ENCODE measurements around the gene DHRS4L2. TPM values are rescaled to one million over a fixed set of nuclear protein-coding genes. Genes with fewer than 3 reads are reported as not detected.

The DHRS4L2 gene
- polyA plus RNA-seq, 1 donor (not counting 4 experiments of a cell fraction or from before 2014, with no cell fraction given): 18.1 TPM

DNA sequence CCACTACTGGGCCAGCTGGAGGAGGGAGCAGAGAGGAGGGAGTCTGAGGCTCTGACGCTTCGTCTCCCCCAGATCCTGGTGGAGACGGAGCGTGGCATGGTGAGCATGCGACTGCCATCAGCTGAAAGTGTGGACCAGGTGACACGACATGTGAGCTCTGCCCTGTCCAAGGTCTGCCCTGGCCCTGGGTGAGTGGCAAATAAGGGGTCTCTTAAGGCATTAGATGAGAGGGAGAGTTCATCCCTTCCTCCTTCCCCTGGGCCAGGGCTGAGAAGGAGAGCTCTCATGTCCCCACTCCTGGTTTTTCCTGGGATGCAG, 65.6 kb downstream of the DHRS4L2 start:
- DNase-seq (ENCODE audit: low read depth, low spot score) (no peak), FAIRE-seq (no peak)
- Histone ChIP-seq H3K36me3 (ENCODE audit: control insufficient read depth in 2 of 2, extremely low read depth in 1 of 2, insufficient read depth in 2 of 2, low read length in 2 of 2) (no peaks in the 10 kb centered on the region), H3K4me3 (ENCODE audit: control insufficient read depth in 2 of 3, extremely low read depth in 1 of 3, insufficient read depth in 2 of 3, low read depth in 1 of 3, low read length in 3 of 3) (no peak overlapping the region), H3K9me1 (ENCODE audit: control insufficient read depth, extremely low read depth, insufficient read depth, low read length) (no peaks in the 10 kb centered on the region), H4K20me1 (ENCODE audit: control insufficient read depth, extremely low read depth, insufficient read depth, low read length) (no peaks in the 10 kb centered on the region), H3K27me3 (ENCODE audit: control insufficient read depth, extremely low read depth, insufficient read depth, low read length) (no peaks in the 10 kb centered on the region), H3K27ac (ENCODE audit: control insufficient read depth, insufficient read depth, low read length) (no peak overlapping the region), H3K4me2 (ENCODE audit: control insufficient read depth, extremely low read depth, insufficient read depth, low read depth, low read length) (no peak overlapping the region), H3K9ac (ENCODE audit: control insufficient read depth, extremely low read depth, insufficient read depth, low read length) (no peak overlapping the region), H3K79me2 (ENCODE audit: control insufficient read depth, insufficient read depth, low read length) (no peaks in the 10 kb centered on the region), H3K9me3 (ENCODE audit: control insufficient read depth, low read depth, low read length) (no peaks in the 10 kb centered on the region), H3K4me1 (ENCODE audit: control insufficient read depth, extremely low read depth, insufficient read depth, low read length) (peaks cover 7% of the 10 kb centered on the region), H2AFZ (ENCODE audit: control insufficient read depth, low read length) (no peak overlapping the region)
- no peak for TF ChIP-seq EZH2 (IDR thresholded peaks at IDR 0.05; ENCODE audit: low read length)
- TF ChIP-seq, protein P1, sequence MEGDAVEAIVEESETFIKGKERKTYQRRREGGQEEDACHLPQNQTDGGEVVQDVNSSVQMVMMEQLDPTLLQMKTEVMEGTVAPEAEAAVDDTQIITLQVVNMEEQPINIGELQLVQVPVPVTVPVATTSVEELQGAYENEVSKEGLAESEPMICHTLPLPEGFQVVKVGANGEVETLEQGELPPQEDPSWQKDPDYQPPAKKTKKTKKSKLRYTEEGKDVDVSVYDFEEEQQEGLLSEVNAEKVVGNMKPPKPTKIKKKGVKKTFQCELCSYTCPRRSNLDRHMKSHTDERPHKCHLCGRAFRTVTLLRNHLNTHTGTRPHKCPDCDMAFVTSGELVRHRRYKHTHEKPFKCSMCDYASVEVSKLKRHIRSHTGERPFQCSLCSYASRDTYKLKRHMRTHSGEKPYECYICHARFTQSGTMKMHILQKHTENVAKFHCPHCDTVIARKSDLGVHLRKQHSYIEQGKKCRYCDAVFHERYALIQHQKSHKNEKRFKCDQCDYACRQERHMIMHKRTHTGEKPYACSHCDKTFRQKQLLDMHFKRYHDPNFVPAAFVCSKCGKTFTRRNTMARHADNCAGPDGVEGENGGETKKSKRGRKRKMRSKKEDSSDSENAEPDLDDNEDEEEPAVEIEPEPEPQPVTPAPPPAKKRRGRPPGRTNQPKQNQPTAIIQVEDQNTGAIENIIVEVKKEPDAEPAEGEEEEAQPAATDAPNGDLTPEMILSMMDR (optimal IDR thresholded peaks at IDR 0.05 in 1 of 3, IDR thresholded peaks at IDR 0.05 in 1 of 3, conservative IDR thresholded peaks at IDR 0.05 in 1 of 3; ENCODE audit: extremely low read depth in 1 of 3, insufficient read depth in 2 of 3, low read length in 3 of 3): no peak
- dilution Hi-C loops (cut with MboI; ENCODE audit: extremely low pct_ligation_motif_present, low sequenced_read_pairs): no loop called here

DNA sequence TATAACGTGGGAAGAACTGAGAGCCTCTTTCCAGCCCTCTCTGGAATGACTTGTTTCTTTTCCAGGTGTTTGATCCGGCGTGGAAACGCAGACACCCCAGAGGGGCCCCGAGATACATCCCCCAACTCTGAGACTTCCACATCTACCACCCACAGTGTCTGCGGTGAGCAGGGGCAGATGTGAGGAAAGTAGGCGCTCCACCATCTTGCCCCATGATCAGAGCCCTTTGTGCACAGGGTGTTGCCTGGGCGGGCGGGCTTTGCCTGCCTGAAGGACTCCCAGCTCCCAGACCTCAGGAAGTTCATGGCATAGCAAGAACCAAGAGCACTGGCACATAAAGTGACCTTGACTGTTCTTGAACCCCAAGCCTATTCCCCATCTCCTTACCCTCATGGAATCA, 65.9 kb downstream of the DHRS4L2 start:
- Histone ChIP-seq H3K79me2 (ENCODE audit: control insufficient read depth, insufficient read depth, low read length) (no peaks in the 10 kb centered on the region), H3K4me3 (ENCODE audit: control insufficient read depth in 2 of 3, extremely low read depth in 1 of 3, insufficient read depth in 2 of 3, low read depth in 1 of 3, low read length in 3 of 3) (no peak overlapping the region), H3K4me1 (ENCODE audit: control insufficient read depth, extremely low read depth, insufficient read depth, low read length) (peaks cover 7% of the 10 kb centered on the region), H3K9ac (ENCODE audit: control insufficient read depth, extremely low read depth, insufficient read depth, low read length) (no peak overlapping the region), H2AFZ (ENCODE audit: control insufficient read depth, low read length) (no peak overlapping the region), H3K9me1 (ENCODE audit: control insufficient read depth, extremely low read depth, insufficient read depth, low read length) (no peaks in the 10 kb centered on the region), H3K4me2 (ENCODE audit: control insufficient read depth, extremely low read depth, insufficient read depth, low read depth, low read length) (no peak overlapping the region), H3K36me3 (ENCODE audit: control insufficient read depth in 2 of 2, extremely low read depth in 1 of 2, insufficient read depth in 2 of 2, low read length in 2 of 2) (no peaks in the 10 kb centered on the region), H3K27ac (ENCODE audit: control insufficient read depth, insufficient read depth, low read length) (no peak overlapping the region), H4K20me1 (ENCODE audit: control insufficient read depth, extremely low read depth, insufficient read depth, low read length) (no peaks in the 10 kb centered on the region), H3K27me3 (ENCODE audit: control insufficient read depth, extremely low read depth, insufficient read depth, low read length) (no peaks in the 10 kb centered on the region), H3K9me3 (ENCODE audit: control insufficient read depth, low read depth, low read length) (no peaks in the 10 kb centered on the region)
- FAIRE-seq (no peak), DNase-seq (ENCODE audit: low read depth, low spot score) (no peak)
- TF ChIP-seq, protein P1 (optimal IDR thresholded peaks at IDR 0.05 in 1 of 3, IDR thresholded peaks at IDR 0.05 in 1 of 3, conservative IDR thresholded peaks at IDR 0.05 in 1 of 3; ENCODE audit: extremely low read depth in 1 of 3, insufficient read depth in 2 of 3, low read length in 3 of 3): no peak
- no peak for TF ChIP-seq EZH2 (IDR thresholded peaks at IDR 0.05; ENCODE audit: low read length)
- dilution Hi-C loops (cut with MboI; ENCODE audit: extremely low pct_ligation_motif_present, low sequenced_read_pairs): no loop called here

Other genes with a start within 250 kb of the DHRS4L2 start
- gene DHRS4, start 35.2 kb upstream of the DHRS4L2 start, polyA plus RNA-seq: 21.2 to 28.3 TPM (median 22.8 TPM) in 3 replicates
- gene CARMIL3, start 63.1 kb downstream of the DHRS4L2 start, polyA plus RNA-seq: 0.02 to 0.76 TPM (median 0.12 TPM) in 3 replicates
- gene CPNE6, start 82.6 kb downstream of the DHRS4L2 start, polyA plus RNA-seq: not detected in 3 replicates
- gene PCK2, start 105.4 kb downstream of the DHRS4L2 start, polyA plus RNA-seq: 16.6 to 22.9 TPM (median 19.1 TPM) in 3 replicates
- 23.5 to 34.4 TPM (median 25.9 TPM) in 3 replicates for gene DCAF11, start 125.8 kb downstream of the DHRS4L2 start, polyA plus RNA-seq
- 0.29 to 0.72 TPM (median 0.39 TPM) in 3 replicates for gene NRL, start 126.0 kb downstream of the DHRS4L2 start, polyA plus RNA-seq
- gene FITM1, start 141.7 kb downstream of the DHRS4L2 start, polyA plus RNA-seq: 0.13 TPM in 1 of 3 replicates, not detected in the others
- gene PSME1, start 147.3 kb downstream of the DHRS4L2 start, polyA plus RNA-seq: 46.7 to 176 TPM (median 75.1 TPM) in 3 replicates
- 9.5 to 14.2 TPM (median 11.0 TPM) in 3 replicates for gene EMC9, start 152.7 kb downstream of the DHRS4L2 start, polyA plus RNA-seq
- 156 to 161 TPM (median 158 TPM) in 3 replicates for gene PSME2, start 157.7 kb downstream of the DHRS4L2 start, polyA plus RNA-seq
- gene RNF31, start 158.6 kb downstream of the DHRS4L2 start, polyA plus RNA-seq: 17.4 to 23.0 TPM (median 19.8 TPM) in 3 replicates
- gene IRF9, start 172.3 kb downstream of the DHRS4L2 start, polyA plus RNA-seq: 117 to 126 TPM (median 117 TPM) in 3 replicates
- gene REC8, start 183.2 kb downstream of the DHRS4L2 start, polyA plus RNA-seq: 6.0 to 9.2 TPM (median 6.3 TPM) in 3 replicates
- gene IPO4, start 199.9 kb downstream of the DHRS4L2 start, polyA plus RNA-seq: 10.0 to 32.3 TPM (median 18.6 TPM) in 3 replicates
- 19.2 to 56.6 TPM (median 38.2 TPM) in 3 replicates for gene TM9SF1, start 206.5 kb downstream of the DHRS4L2 start, polyA plus RNA-seq
- gene TSSK4, start 216.8 kb downstream of the DHRS4L2 start, polyA plus RNA-seq: 0.09 TPM in 1 of 3 replicates, not detected in the others
- 48.0 to 86.6 TPM (median 54.5 TPM) in 3 replicates for gene CHMP4A, start 224.6 kb downstream of the DHRS4L2 start, polyA plus RNA-seq
- 7.0 to 7.5 TPM (median 7.3 TPM) in 3 replicates for gene MDP1, start 227.1 kb downstream of the DHRS4L2 start, polyA plus RNA-seq
- 458 to 509 TPM (median 499 TPM) in 3 replicates for gene NEDD8, start 243.4 kb downstream of the DHRS4L2 start, polyA plus RNA-seq
- 84.1 to 90.0 TPM (median 84.6 TPM) in 3 replicates for gene GMPR2, start 244.0 kb downstream of the DHRS4L2 start, polyA plus RNA-seq

Measured in keratinocyte (primary cell).